ENCODE measurements around the gene ARSG. TPM values are rescaled to one million over a fixed set of nuclear protein-coding genes. Genes with fewer than 3 reads are reported as not detected.

Gene ARSG
- total and polyA plus RNA-seq, 2 of the 4 experiments (the other 2 are of a cell fraction), result 2.9 to 3.0 TPM

GRCh38 chr17:68320943-68321555, 29.8 kb downstream of the ARSG start:
- WGBS, 2 experiments (ENCODE audit: extremely low coverage in 2 of 2, insufficient read length in 1 of 2), result no CpG with 5 or more reads among the region's 7 CpGs
- no peak overlapping the region for H4K91ac ChIP-seq (ENCODE audit: insufficient read depth, low read depth, low read length)
- no peak overlapping the region for H2BK20ac ChIP-seq (ENCODE audit: low read depth, low read length)
- H2AFZ ChIP-seq (replicated peaks; ENCODE audit: low read length, poor library complexity), result no peak overlapping the region
- no peak overlapping the region for H3K23ac ChIP-seq (ENCODE audit: low read depth, low read length)
- TF ChIP-seq RCOR1 (IDR thresholded peaks at IDR 0.05; ENCODE audit: insufficient replicate concordance, low read length) (no peak), CEBPB (IDR thresholded peaks at IDR 0.05; ENCODE audit: low read depth, low read length) (no peak), RFX5 (IDR thresholded peaks at IDR 0.05; ENCODE audit: low read depth, low read length) (no peak), CHD1 (IDR thresholded peaks at IDR 0.05; ENCODE audit: low read depth, low read length) (no peak), NFE2L2 (IDR thresholded peaks at IDR 0.05; ENCODE audit: low read depth, low read length) (no peak), MAZ (IDR thresholded peaks at IDR 0.05; ENCODE audit: borderline replicate concordance, low read depth, low read length) (no peak), POLR2A (IDR thresholded peaks at IDR 0.05; ENCODE audit: low read depth, low read length) (no peak), FOS (IDR thresholded peaks at IDR 0.05; ENCODE audit: low read depth, low read length) (no peak), SMC3 (IDR thresholded peaks at IDR 0.05; ENCODE audit: low read depth, low read length) (no peak), MAFK (IDR thresholded peaks at IDR 0.05; ENCODE audit: low read depth, low read length) (no peak), MXI1 (IDR thresholded peaks at IDR 0.05; ENCODE audit: borderline replicate concordance, low read depth, low read length) (no peak), RAD21 (IDR thresholded peaks at IDR 0.05; ENCODE audit: low read length) (no peak), BHLHE40 (IDR thresholded peaks at IDR 0.05; ENCODE audit: low read depth, low read length) (no peak)
- TF ChIP-seq, protein P1, sequence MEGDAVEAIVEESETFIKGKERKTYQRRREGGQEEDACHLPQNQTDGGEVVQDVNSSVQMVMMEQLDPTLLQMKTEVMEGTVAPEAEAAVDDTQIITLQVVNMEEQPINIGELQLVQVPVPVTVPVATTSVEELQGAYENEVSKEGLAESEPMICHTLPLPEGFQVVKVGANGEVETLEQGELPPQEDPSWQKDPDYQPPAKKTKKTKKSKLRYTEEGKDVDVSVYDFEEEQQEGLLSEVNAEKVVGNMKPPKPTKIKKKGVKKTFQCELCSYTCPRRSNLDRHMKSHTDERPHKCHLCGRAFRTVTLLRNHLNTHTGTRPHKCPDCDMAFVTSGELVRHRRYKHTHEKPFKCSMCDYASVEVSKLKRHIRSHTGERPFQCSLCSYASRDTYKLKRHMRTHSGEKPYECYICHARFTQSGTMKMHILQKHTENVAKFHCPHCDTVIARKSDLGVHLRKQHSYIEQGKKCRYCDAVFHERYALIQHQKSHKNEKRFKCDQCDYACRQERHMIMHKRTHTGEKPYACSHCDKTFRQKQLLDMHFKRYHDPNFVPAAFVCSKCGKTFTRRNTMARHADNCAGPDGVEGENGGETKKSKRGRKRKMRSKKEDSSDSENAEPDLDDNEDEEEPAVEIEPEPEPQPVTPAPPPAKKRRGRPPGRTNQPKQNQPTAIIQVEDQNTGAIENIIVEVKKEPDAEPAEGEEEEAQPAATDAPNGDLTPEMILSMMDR (conservative IDR thresholded peaks at IDR 0.05; ENCODE audit: low read depth, low read length), result no peak
- TF ChIP-seq, protein P2, sequence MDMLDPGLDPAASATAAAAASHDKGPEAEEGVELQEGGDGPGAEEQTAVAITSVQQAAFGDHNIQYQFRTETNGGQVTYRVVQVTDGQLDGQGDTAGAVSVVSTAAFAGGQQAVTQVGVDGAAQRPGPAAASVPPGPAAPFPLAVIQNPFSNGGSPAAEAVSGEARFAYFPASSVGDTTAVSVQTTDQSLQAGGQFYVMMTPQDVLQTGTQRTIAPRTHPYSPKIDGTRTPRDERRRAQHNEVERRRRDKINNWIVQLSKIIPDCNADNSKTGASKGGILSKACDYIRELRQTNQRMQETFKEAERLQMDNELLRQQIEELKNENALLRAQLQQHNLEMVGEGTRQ (IDR thresholded peaks at IDR 0.05; ENCODE audit: low read depth, low read length), result no peak
- TF ChIP-seq, protein P3, sequence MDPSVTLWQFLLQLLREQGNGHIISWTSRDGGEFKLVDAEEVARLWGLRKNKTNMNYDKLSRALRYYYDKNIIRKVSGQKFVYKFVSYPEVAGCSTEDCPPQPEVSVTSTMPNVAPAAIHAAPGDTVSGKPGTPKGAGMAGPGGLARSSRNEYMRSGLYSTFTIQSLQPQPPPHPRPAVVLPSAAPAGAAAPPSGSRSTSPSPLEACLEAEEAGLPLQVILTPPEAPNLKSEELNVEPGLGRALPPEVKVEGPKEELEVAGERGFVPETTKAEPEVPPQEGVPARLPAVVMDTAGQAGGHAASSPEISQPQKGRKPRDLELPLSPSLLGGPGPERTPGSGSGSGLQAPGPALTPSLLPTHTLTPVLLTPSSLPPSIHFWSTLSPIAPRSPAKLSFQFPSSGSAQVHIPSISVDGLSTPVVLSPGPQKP (IDR thresholded peaks at IDR 0.05; ENCODE audit: borderline replicate concordance, low read depth, low read length), result no peak
- no peak overlapping the region for H3K4ac ChIP-seq (ENCODE audit: low read depth, low read length)
- ChIA-PET CTCF (interaction anchor here (0.5 kb wide), 1 partner anchor 267 kb away, joined by 3 read pairs; no protein-coding TSS in a partner anchor), POLR2A (ENCODE audit: unreplicated experiment) (no interaction called here)
- no peak overlapping the region for H3K14ac ChIP-seq (replicated peaks; ENCODE audit: low read depth, low read length)
- no peak overlapping the region for H3K4me2 ChIP-seq (ENCODE audit: low read depth, low read length)
- no peak overlapping the region for H3K9ac ChIP-seq (ENCODE audit: low read depth, low read length)
- no peak overlapping the region for H3K27ac ChIP-seq (ENCODE audit: insufficient read depth, low read length)
- in situ Hi-C loops (cut with MboI; ENCODE audit: low sequenced_read_pairs) (no loop called here), intact Hi-C loops (cut with micrococcal nuclease) (no loop called here), dilution Hi-C loops (cut with HindIII; ENCODE audit: low sequenced_read_pairs, unreplicated experiment) (no loop called here)
- H3K56ac ChIP-seq (ENCODE audit: extremely low read depth, insufficient read depth, low read length), result no peak overlapping the region
- no peak overlapping the region for H3K18ac ChIP-seq (ENCODE audit: low read depth, low read length)
- H3K79me1 ChIP-seq (ENCODE audit: low read depth in 1 of 2, low read length in 2 of 2), result no peaks in the 10 kb centered on the region
- no peaks in the 10 kb centered on the region for H3K9me3 ChIP-seq (ENCODE audit: control insufficient read depth, insufficient read depth, low read length)
- H4K20me1 ChIP-seq (ENCODE audit: insufficient read depth, low read length), result no peaks in the 10 kb centered on the region
- DNase-seq (no peak), ATAC-seq (ENCODE audit: low read depth) (no peak)
- no peak overlapping the region for H2BK15ac ChIP-seq (ENCODE audit: low read depth, low read length)
- H4K5ac ChIP-seq (ENCODE audit: low read depth, low read length), result no peak overlapping the region
- no peaks in the 10 kb centered on the region for H3K36me3 ChIP-seq (ENCODE audit: control insufficient read depth, insufficient read depth, low read length)
- H4K8ac ChIP-seq (ENCODE audit: low read depth in 2 of 2, low read length in 2 of 2), result no peak overlapping the region
- no peak overlapping the region for H2BK5ac ChIP-seq (ENCODE audit: low read depth, low read length, poor library complexity, severe bottlenecking)
- no peaks in the 10 kb centered on the region for H3K27me3 ChIP-seq (ENCODE audit: control insufficient read depth, insufficient read depth, low read length)
- no TSS peak for BruUV-seq (replicated peaks)
- H2AK5ac ChIP-seq (ENCODE audit: low read depth, low read length), result no peak overlapping the region
- 0 out of 2 replicates have a peak, but pooled peaks cover 3% of the 10 kb centered on the region for H3K9me1 ChIP-seq (ENCODE audit: insufficient read depth, low read length)
- no peak overlapping the region for H3K4me3 ChIP-seq (ENCODE audit: insufficient read depth, low read depth, low read length)
- no peaks in the 10 kb centered on the region for H3K4me1 ChIP-seq (ENCODE audit: control insufficient read depth, insufficient read depth, low read length)
- H2AK9ac ChIP-seq (replicated peaks; ENCODE audit: low read depth, low read length, poor library complexity), result no peak overlapping the region
- no peak overlapping the region for H2BK120ac ChIP-seq (ENCODE audit: low read depth, low read length)

Measured in IMR-90 (cell line).